A549 (cell line): ENCODE data around the gene METTL21A. TPM values are rescaled to one million over a fixed set of nuclear protein-coding genes. Genes with fewer than 3 reads are reported as not detected.

Experiments used
- ATAC-seq, 2 experiments: fragments of 200-7000 bp in 1 of 2; fragments of >200 bp in 1 of 2; cut with Nextera tagmentation in 1 of 2; cut with Tn5 transposase in 1 of 2; 3 replicates each; pipeline versions ENCODE4 v1.8.0 to v1.9.1; 2018 to 2020; ENCODE audit warnings: mild to moderate bottlenecking in 1 of 2, moderate library complexity in 1 of 2
- CTCF ChIA-PET: fragments of 300-600 bp; sonication (Branson Sonifier 250); formaldehyde crosslinking; extraction: SDS; loops from one replicate; lab custom pipeline; 2021; ENCODE audit warnings: antibody characterized with exemption, inconsistent platforms; lab: Yijun Ruan, JAX
- POLR2A ChIA-PET: fragments of 350-600 bp; formaldehyde crosslinking; extraction: SDS; loops from one replicate; lab custom pipeline; 2021; ENCODE audit warnings: antibody characterized with exemption, inconsistent platforms; lab: Yijun Ruan, JAX
- DNase-seq, 2 experiments: peaks; one replicate each; pipeline versions ENCODE4 v3.0.0 to v3.0.0-alpha.2; 2011 to 2016; ENCODE audit warnings: low read depth in 1 of 2, low spot score in 1 of 2
- FAIRE-seq: peaks from 2 replicates; lab custom pipeline; 2011; peaks lifted over from hg19 to GRCh38; lab: Jason Lieb, UNC
- H3K27ac ChIP-seq, 2 experiments: fragments of >200 bp; sonication (Bioruptor Twin); formaldehyde crosslinking; 3 replicates each; pipeline ENCODE4 v1.5.1; 2016 to 2017
- H3K4me1 ChIP-seq: fragments of >200 bp; sonication (Bioruptor Twin); formaldehyde crosslinking; 3 replicates; pipeline ENCODE4 v1.6.1; 2016
- H3K4me2 ChIP-seq: fragments of >200 bp; sonication (Bioruptor Twin); formaldehyde crosslinking; 3 replicates; pipeline ENCODE4 v1.6.1; 2016
- H3K4me3 ChIP-seq: fragments of >200 bp; sonication (Bioruptor Twin); formaldehyde crosslinking; 3 replicates; pipeline ENCODE4 v1.5.1; 2016
- H3K9me3 ChIP-seq: fragments of >200 bp; sonication (Bioruptor Twin); formaldehyde crosslinking; 3 replicates; pipeline ENCODE4 v1.6.1; 2016
- BCL3 ChIP-seq: fragments of >200 bp; sonication (Bioruptor Twin); formaldehyde crosslinking; IDR thresholded peaks from 3 replicates; pipeline ENCODE4 v1.6.1; 2016
- BHLHE40 ChIP-seq: IDR thresholded peaks from 2 replicates; pipeline ENCODE4 v1.6.1; 2012; ENCODE audit warnings: low read depth, low read length, inconsistent platforms
- CBX8 ChIP-seq: fragments of 200-600 bp; sonication (generic); IDR thresholded peaks from 2 replicates; pipeline ENCODE4 v1.6.1; 2016
- CEBPB ChIP-seq, 2 experiments: fragments of >200 bp in 1 of 2; sonication (Bioruptor Twin) in 1 of 2; formaldehyde crosslinking in 1 of 2; IDR thresholded peaks; 2 replicates each; pipeline ENCODE4 v1.6.1; 2012 to 2016
- CHD4 ChIP-seq: fragments of 200-600 bp; sonication (generic); IDR thresholded peaks from 2 replicates; pipeline ENCODE4 v1.6.1; 2016; ENCODE audit warnings: antibody characterized with exemption, mild to moderate bottlenecking, borderline replicate concordance
- ESRRA ChIP-seq: fragments of 150-350 bp; IDR thresholded peaks from 2 replicates; pipeline ENCODE4 v1.6.1; 2014; ENCODE audit warnings: mild to moderate bottlenecking, low read length, borderline replicate concordance
- FOXS1 ChIP-seq: fragments of 250-450 bp; sonication (Bioruptor Pico); IDR thresholded peaks from 2 replicates; pipeline ENCODE4 v1.5.0; 2020; ENCODE audit warnings: mild to moderate bottlenecking, moderate library complexity
- HMGXB4 ChIP-seq: fragments of 250-450 bp; sonication (Bioruptor Pico); IDR thresholded peaks from 2 replicates; pipeline ENCODE4 v1.5.0; 2021; ENCODE audit warnings: mild to moderate bottlenecking, moderate library complexity, borderline replicate concordance
- HOXA7 ChIP-seq: fragments of 250-450 bp; sonication (Bioruptor Pico); IDR thresholded peaks from 2 replicates; pipeline ENCODE4 v1.5.0; 2020; ENCODE audit warnings: mild to moderate bottlenecking, moderate library complexity
- JUNB ChIP-seq: fragments of >200 bp; sonication (Bioruptor Twin); formaldehyde crosslinking; IDR thresholded peaks from 2 replicates; pipeline ENCODE4 v1.6.1; 2016
- KDM5A ChIP-seq: fragments of 200-600 bp; sonication (generic); IDR thresholded peaks from 2 replicates; pipeline ENCODE4 v1.6.1; 2016; ENCODE audit warnings: antibody characterized with exemption, mild to moderate bottlenecking
- MAFK ChIP-seq: fragments of 450-650 bp; IDR thresholded peaks from 2 replicates; pipeline ENCODE4 v1.6.1; 2014; ENCODE audit not compliant: partially characterized antibody
- PHF8 ChIP-seq: fragments of 200-600 bp; sonication (generic); IDR thresholded peaks from 2 replicates; pipeline ENCODE4 v1.6.1; 2016; ENCODE audit warnings: low read depth, mild to moderate bottlenecking, antibody characterized with exemption, moderate library complexity, borderline replicate concordance
- POLR2A ChIP-seq: IDR thresholded peaks from 2 replicates; pipeline ENCODE4 v1.6.1; 2012; ENCODE audit warnings: mild to moderate bottlenecking, low read length
- RAD21 ChIP-seq, 2 experiments: fragments of >200 bp in 1 of 2; sonication (Bioruptor Twin) in 1 of 2; formaldehyde crosslinking in 1 of 2; IDR thresholded peaks in 1 of 2; conservative IDR thresholded peaks in 1 of 2; 2 replicates in 1 of 2; 3 replicates in 1 of 2; pipeline ENCODE4 v1.6.1; 2012 to 2018; ENCODE audit warnings: inconsistent platforms in 1 of 2
- RCOR1 ChIP-seq: fragments of 150-350 bp; IDR thresholded peaks from 2 replicates; pipeline ENCODE4 v1.6.1; 2014; ENCODE audit warnings: antibody characterized with exemption, low read length, low read depth
- SMC3 ChIP-seq: fragments of >200 bp; sonication (Bioruptor Twin); formaldehyde crosslinking; IDR thresholded peaks from 3 replicates; pipeline ENCODE4 v1.6.1; 2018; ENCODE audit warnings: inconsistent platforms
- TFCP2L1 ChIP-seq: fragments of 250-450 bp; sonication (Bioruptor Pico); IDR thresholded peaks from 2 replicates; pipeline ENCODE4 v1.5.0; 2021; ENCODE audit warnings: mild to moderate bottlenecking
- TP53 ChIP-seq: fragments of 250-450 bp; sonication (Bioruptor Pico); IDR thresholded peaks from 2 replicates; pipeline ENCODE4 v1.5.0; 2021; ENCODE audit warnings: mild to moderate bottlenecking, moderate library complexity
- WGBS: methylation state at CpG from one replicate; pipeline ENCODE4 v1.1.6; 2017; ENCODE audit errors: missing lambda C conversion rate; 5-methylcytosine and 5-hydroxymethylcytosine counted together
- polyA plus RNA-seq, 4 experiments: library from polyadenylated mRNA; depleted of rRNA in 3 of 4; stranded (reverse); fragments of >200 nt; fragmentation: RNase III in 1 of 4; extraction: RNeasy Plus Mini Kit Qiagen cat#74134 plus additional on column Dnase treatment in 1 of 4; gene quantifications; 2 replicates in 3 of 4; 3 replicates in 1 of 4; pipeline ENCODE4 v1.2.3, GENCODE V29; 2011 to 2017
- TF ChIP-seq, protein P1 (sequence below): fragments of 450-650 bp; IDR thresholded peaks from 2 replicates; pipeline ENCODE4 v1.6.1; 2014; ENCODE audit warnings: antibody characterized with exemption
- TF ChIP-seq, protein P2 (sequence below): IDR thresholded peaks from 2 replicates; pipeline ENCODE4 v1.6.1; 2012
- TF ChIP-seq, protein P3 (sequence below): fragments of >200 bp; sonication (Bioruptor Twin); formaldehyde crosslinking; IDR thresholded peaks from 3 replicates; pipeline ENCODE4 v1.5.1; 2016

Gene METTL21A
- polyA plus RNA-seq, 2 of the 4 experiments (the other 2 are of a cell fraction) = 26.9 to 40.1 TPM

DNA sequence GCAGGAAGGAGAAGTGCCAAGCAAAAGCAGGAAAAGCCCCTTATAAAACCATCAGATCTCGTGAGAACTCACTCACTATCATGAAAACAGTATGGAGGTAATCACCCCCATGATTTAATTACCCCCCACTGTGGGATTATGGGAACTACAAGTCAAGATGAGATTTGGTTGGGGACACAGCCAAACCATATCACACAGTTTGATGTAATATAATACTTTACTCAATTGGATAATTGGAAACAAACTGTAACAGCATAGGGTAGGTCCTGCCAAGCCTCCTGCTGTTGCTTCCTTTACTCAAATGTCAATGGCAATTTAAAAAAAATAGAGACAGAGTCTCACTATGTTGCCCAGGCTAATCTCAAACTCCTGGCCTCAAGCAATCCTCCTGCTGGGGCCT is 15.5 kb upstream of the METTL21A start:
- TF ChIP-seq SMC3 (no peak), PHF8 (no peak), TFCP2L1 (CRISPR knock-in tag) (no peak), HOXA7 (CRISPR knock-in tag) (no peak), MAFK (no peak), HMGXB4 (no peak), BHLHE40 (no peak), POLR2A (no peak), KDM5A (no peak), TP53 (CRISPR knock-in tag) (no peak), ESRRA (no peak), RCOR1 (no peak), JUNB (no peak), CHD4 (no peak), CEBPB (IDR thresholded peaks at IDR 0.05) (no peak)
- TF ChIP-seq, protein P1, sequence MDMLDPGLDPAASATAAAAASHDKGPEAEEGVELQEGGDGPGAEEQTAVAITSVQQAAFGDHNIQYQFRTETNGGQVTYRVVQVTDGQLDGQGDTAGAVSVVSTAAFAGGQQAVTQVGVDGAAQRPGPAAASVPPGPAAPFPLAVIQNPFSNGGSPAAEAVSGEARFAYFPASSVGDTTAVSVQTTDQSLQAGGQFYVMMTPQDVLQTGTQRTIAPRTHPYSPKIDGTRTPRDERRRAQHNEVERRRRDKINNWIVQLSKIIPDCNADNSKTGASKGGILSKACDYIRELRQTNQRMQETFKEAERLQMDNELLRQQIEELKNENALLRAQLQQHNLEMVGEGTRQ = no peak
- TF ChIP-seq, protein P2, sequence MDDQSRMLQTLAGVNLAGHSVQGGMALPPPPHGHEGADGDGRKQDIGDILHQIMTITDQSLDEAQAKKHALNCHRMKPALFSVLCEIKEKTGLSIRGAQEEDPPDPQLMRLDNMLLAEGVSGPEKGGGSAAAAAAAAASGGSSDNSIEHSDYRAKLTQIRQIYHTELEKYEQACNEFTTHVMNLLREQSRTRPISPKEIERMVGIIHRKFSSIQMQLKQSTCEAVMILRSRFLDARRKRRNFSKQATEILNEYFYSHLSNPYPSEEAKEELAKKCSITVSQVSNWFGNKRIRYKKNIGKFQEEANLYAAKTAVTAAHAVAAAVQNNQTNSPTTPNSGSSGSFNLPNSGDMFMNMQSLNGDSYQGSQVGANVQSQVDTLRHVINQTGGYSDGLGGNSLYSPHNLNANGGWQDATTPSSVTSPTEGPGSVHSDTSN = no peak
- peaks cover 6% of the 10 kb centered on the region for H3K4me1 ChIP-seq
- ChIA-PET POLR2A (no interaction called here), CTCF (no interaction called here)
- 43% methylated on average over 1 of the region's 1 CpG for WGBS
- peaks cover 14% of the 10 kb centered on the region; the same call in 2 of the 3 replicates for H3K9me3 ChIP-seq
- ATAC-seq (no peak), DNase-seq (no peak), FAIRE-seq (no peak)
- no peak overlapping the region for H3K4me3 ChIP-seq
- no peak overlapping the region for H3K4me2 ChIP-seq
- H3K27ac ChIP-seq = no peak overlapping the region

- Histone ChIP-seq H3K4me1 (peaks cover 11% of the 10 kb centered on the region), H3K4me3 (no peak overlapping the region), H3K9me3 (peaks cover 14% of the 10 kb centered on the region; the same call in 2 of the 3 replicates), H3K4me2 (no peak overlapping the region), H3K27ac (no peak overlapping the region)
- ChIA-PET POLR2A (no interaction called here), CTCF (no interaction called here)
- ATAC-seq = no peak
- DNase-seq = no peak
- TF ChIP-seq FOXS1 (CRISPR knock-in tag) (no peak), BCL3 (no peak), KDM5A (no peak), TFCP2L1 (CRISPR knock-in tag) (no peak), CBX8 (no peak), TP53 (CRISPR knock-in tag) (no peak), BHLHE40 (no peak), RAD21 (conservative IDR thresholded peaks at IDR 0.05 in 1 of 2, IDR thresholded peaks at IDR 0.05 in 1 of 2) (no peak), HOXA7 (CRISPR knock-in tag) (no peak)
- TF ChIP-seq, protein P3, sequence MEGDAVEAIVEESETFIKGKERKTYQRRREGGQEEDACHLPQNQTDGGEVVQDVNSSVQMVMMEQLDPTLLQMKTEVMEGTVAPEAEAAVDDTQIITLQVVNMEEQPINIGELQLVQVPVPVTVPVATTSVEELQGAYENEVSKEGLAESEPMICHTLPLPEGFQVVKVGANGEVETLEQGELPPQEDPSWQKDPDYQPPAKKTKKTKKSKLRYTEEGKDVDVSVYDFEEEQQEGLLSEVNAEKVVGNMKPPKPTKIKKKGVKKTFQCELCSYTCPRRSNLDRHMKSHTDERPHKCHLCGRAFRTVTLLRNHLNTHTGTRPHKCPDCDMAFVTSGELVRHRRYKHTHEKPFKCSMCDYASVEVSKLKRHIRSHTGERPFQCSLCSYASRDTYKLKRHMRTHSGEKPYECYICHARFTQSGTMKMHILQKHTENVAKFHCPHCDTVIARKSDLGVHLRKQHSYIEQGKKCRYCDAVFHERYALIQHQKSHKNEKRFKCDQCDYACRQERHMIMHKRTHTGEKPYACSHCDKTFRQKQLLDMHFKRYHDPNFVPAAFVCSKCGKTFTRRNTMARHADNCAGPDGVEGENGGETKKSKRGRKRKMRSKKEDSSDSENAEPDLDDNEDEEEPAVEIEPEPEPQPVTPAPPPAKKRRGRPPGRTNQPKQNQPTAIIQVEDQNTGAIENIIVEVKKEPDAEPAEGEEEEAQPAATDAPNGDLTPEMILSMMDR = no peak
- FAIRE-seq = no peak
These were observed 15.0 kb upstream of the METTL21A start for GRCh38 chr2:207640160-207640559.
